HAP-1 (cell line): ENCODE data around the gene RPS16.

ENCODE experiments used
- DNase-seq, 2 experiments: peaks; one replicate each; pipeline ENCODE4 v3.0.0-alpha.2; 2016 to 2020; ENCODE audit warnings: low spot score in 2 of 2
- H3K27me3 ChIP-seq: fragments of 250-450 bp; sonication (Bioruptor Pico); 2 replicates; pipeline ENCODE4 v1.5.1; 2020; ENCODE audit warnings: low read depth, mild to moderate bottlenecking, moderate library complexity
- H3K36me3 ChIP-seq: fragments of 250-450 bp; sonication (Bioruptor Pico); replicated peaks from 2 replicates; pipeline ENCODE4 v1.5.1; 2020; ENCODE audit warnings: mild to moderate bottlenecking
- H3K4me1 ChIP-seq: fragments of 250-450 bp; sonication (Bioruptor Pico); 2 replicates; pipeline ENCODE4 v1.5.1; 2020; ENCODE audit warnings: mild to moderate bottlenecking
- H3K4me3 ChIP-seq: fragments of 250-450 bp; sonication (Bioruptor Pico); 2 replicates; pipeline ENCODE4 v1.5.1; 2020; ENCODE audit warnings: mild to moderate bottlenecking, moderate library complexity
- H3K9me3 ChIP-seq: fragments of 250-450 bp; sonication (Bioruptor Pico); 2 replicates; pipeline ENCODE4 v1.5.1; 2020; ENCODE audit warnings: mild to moderate bottlenecking, moderate library complexity
- in situ Hi-C: fragments of 300-500 bp; cut with MboI; formaldehyde crosslinking; loops from 3 replicates; pipeline ENCODE4 v1.14.3; 2020; ENCODE audit warnings: low sequenced_read_pairs, inconsistent platforms, mixed read lengths

The RPS16 gene

GRCh38 chr19:39403331-39404312, 32.1 kb downstream of the RPS16 start:
- in situ Hi-C loops, result no loop called here
- peak overlapping the region; percentile 27 for H3K4me3 ChIP-seq
- DNase-seq, result peak; percentile 79 to 90
- H3K36me3 ChIP-seq, result peaks cover 8% of the 10 kb centered on the region
- no peaks in the 10 kb centered on the region for H3K9me3 ChIP-seq
- H3K4me1 ChIP-seq, result peaks cover 25% of the 10 kb centered on the region
- H3K27me3 ChIP-seq, result no peaks in the 10 kb centered on the region

- Histone ChIP-seq H3K9me3 (no peaks in the 10 kb centered on the region), H3K4me3 (peak overlapping the region; percentile 27), H3K4me1 (peaks cover 15% of the 10 kb centered on the region), H3K27me3 (no peaks in the 10 kb centered on the region), H3K36me3 (peaks cover 4% of the 10 kb centered on the region; the same call in 1 of the 2 replicates)
- DNase-seq, result peak; percentile 67 to 87
- in situ Hi-C loops, result no loop called here
Measured at GRCh38 chr19:39402346-39403300, 33.1 kb downstream of the RPS16 start.

- no peaks in the 10 kb centered on the region for H3K9me3 ChIP-seq
- no peak overlapping the region; the same call in 1 of the 2 replicates for H3K4me3 ChIP-seq
- H3K4me1 ChIP-seq, result peaks cover 14% of the 10 kb centered on the region
- no peak for DNase-seq
- in situ Hi-C loops, result no loop called here
- no peaks in the 10 kb centered on the region for H3K27me3 ChIP-seq
- peaks cover 11% of the 10 kb centered on the region for H3K36me3 ChIP-seq
Measured at GRCh38 chr19:39401549-39402345, 34.0 kb downstream of the RPS16 start.

- no peak for DNase-seq
- peaks cover 14% of the 10 kb centered on the region for H3K4me1 ChIP-seq
- in situ Hi-C loops, result no loop called here
- H3K9me3 ChIP-seq, result no peaks in the 10 kb centered on the region
- no peak overlapping the region for H3K4me3 ChIP-seq
- H3K27me3 ChIP-seq, result no peaks in the 10 kb centered on the region
- peaks cover 11% of the 10 kb centered on the region for H3K36me3 ChIP-seq
Measured at GRCh38 chr19:39401070-39401548, 34.6 kb downstream of the RPS16 start.

- H3K27me3 ChIP-seq, result no peaks in the 10 kb centered on the region
- H3K4me3 ChIP-seq, result no peak overlapping the region
- in situ Hi-C loops, result no loop called here
- no peak for DNase-seq
- H3K9me3 ChIP-seq, result no peaks in the 10 kb centered on the region
- H3K36me3 ChIP-seq, result peaks cover 17% of the 10 kb centered on the region
- peaks cover 14% of the 10 kb centered on the region for H3K4me1 ChIP-seq
Measured at GRCh38 chr19:39400061-39400460, 35.7 kb downstream of the RPS16 start.

- Histone ChIP-seq H3K27me3 (no peaks in the 10 kb centered on the region), H3K4me3 (no peak overlapping the region), H3K4me1 (peaks cover 14% of the 10 kb centered on the region), H3K9me3 (no peaks in the 10 kb centered on the region), H3K36me3 (peaks cover 21% of the 10 kb centered on the region)
- in situ Hi-C loops, result no loop called here
- DNase-seq, result no peak
Measured at GRCh38 chr19:39399668-39400050, 36.1 kb downstream of the RPS16 start.

GRCh38 chr19:39398297-39398864, 37.4 kb downstream of the RPS16 start:
- no peak for DNase-seq
- in situ Hi-C loops, result no loop called here
- H3K4me3 ChIP-seq, result no peak overlapping the region
- peaks cover 30% of the 10 kb centered on the region for H3K36me3 ChIP-seq
- H3K9me3 ChIP-seq, result no peaks in the 10 kb centered on the region
- peaks cover 9% of the 10 kb centered on the region for H3K4me1 ChIP-seq
- no peaks in the 10 kb centered on the region for H3K27me3 ChIP-seq

GRCh38 chr19:39397360-39398296, 38.1 kb downstream of the RPS16 start:
- in situ Hi-C loops, result no loop called here
- H3K9me3 ChIP-seq, result no peaks in the 10 kb centered on the region
- H3K27me3 ChIP-seq, result no peaks in the 10 kb centered on the region
- H3K4me3 ChIP-seq, result no peak overlapping the region
- H3K36me3 ChIP-seq, result peaks cover 33% of the 10 kb centered on the region
- DNase-seq, result peak; percentile 59 to 92
- H3K4me1 ChIP-seq, result peaks cover 6% of the 10 kb centered on the region

- no peaks in the 10 kb centered on the region for H3K9me3 ChIP-seq
- H3K4me1 ChIP-seq, result peaks cover 3% of the 10 kb centered on the region; the same call in 1 of the 2 replicates
- in situ Hi-C loops, result no loop called here
- DNase-seq, result peak; percentile 98 to 99
- peak within 1 kb of the TSS; percentile 90 for H3K4me3 ChIP-seq
- peaks cover 53% of the 10 kb centered on the region for H3K36me3 ChIP-seq
- H3K27me3 ChIP-seq, result no peaks in the 10 kb centered on the region
Measured at GRCh38 chr19:39390751-39391437, 44.9 kb downstream of the RPS16 start, which contains the start of the genes MED29 and PAF1. Gene MED29, plus strand, starts transcription at chr19:39391378. Its CDS starts 45 bp downstream, at chr19:39391423. Gene PAF1, minus strand, starts transcription at chr19:39391106. Its CDS starts 242 bp downstream, at chr19:39390864.

GRCh38 chr19:39390451-39390750, 45.3 kb downstream of the RPS16 start:
- Histone ChIP-seq H3K27me3 (no peaks in the 10 kb centered on the region), H3K9me3 (no peaks in the 10 kb centered on the region), H3K4me3 (peak overlapping the region; percentile 90), H3K4me1 (peaks cover 3% of the 10 kb centered on the region; the same call in 1 of the 2 replicates), H3K36me3 (peaks cover 53% of the 10 kb centered on the region)
- no peak for DNase-seq
- in situ Hi-C loops, result no loop called here

- Histone ChIP-seq H3K4me3 (peak overlapping the region; percentile 90), H3K36me3 (peaks cover 53% of the 10 kb centered on the region), H3K9me3 (no peaks in the 10 kb centered on the region), H3K27me3 (no peaks in the 10 kb centered on the region), H3K4me1 (peaks cover 3% of the 10 kb centered on the region; the same call in 1 of the 2 replicates)
- DNase-seq, result no peak
- in situ Hi-C loops, result no loop called here
Measured at GRCh38 chr19:39389631-39390414, 45.9 kb downstream of the RPS16 start.
